NCI-H524 (cell line): Measurements from ENCODE around the gene ERC1.
"Not testable (repeated sequence)": the region's sequence is repeated elsewhere in the genome, so short reads cannot be mapped to it uniquely, and the experiment has no call there.

Experiments used
- DNase-seq, 2 experiments: peaks; one replicate each; lab custom pipeline; 2025; lab: John Stamatoyannopoulos, UW

ERC1 gene

DNA sequence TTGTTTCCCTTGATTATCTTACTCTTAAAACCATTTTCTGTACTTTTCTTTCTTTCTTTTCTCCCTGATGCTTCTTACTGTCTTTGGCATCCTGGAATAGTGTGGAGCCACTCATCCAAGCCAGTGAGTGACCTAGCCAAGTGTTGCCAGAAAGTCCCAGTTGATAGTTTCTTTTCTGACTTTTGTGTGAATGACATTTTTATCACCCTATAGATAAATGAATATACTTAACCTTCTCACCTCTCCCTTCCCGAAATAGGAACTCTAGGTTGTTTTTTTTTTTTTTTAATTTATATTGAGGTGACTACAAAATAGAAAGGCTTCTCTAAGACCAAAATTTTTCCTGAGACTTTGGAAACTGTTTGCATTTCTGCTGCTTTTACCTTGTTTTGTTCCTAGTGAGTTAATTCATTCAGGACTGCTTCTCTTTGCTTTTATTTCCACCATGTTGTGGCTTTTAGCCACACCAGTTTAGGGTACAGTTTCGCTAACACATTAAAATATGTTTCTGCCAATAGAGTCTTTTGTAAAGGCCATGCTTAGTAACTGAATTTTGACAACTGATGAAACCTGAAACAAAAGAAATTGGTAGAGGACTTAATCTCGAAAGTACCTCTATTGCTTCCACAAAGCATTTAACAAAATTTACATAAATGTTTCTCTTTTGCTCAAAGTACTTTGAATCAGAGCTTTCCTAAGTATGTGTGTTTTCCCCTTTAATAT, 194.6 kb downstream of the ERC1 start:
- DNase-seq: no peak

DNA sequence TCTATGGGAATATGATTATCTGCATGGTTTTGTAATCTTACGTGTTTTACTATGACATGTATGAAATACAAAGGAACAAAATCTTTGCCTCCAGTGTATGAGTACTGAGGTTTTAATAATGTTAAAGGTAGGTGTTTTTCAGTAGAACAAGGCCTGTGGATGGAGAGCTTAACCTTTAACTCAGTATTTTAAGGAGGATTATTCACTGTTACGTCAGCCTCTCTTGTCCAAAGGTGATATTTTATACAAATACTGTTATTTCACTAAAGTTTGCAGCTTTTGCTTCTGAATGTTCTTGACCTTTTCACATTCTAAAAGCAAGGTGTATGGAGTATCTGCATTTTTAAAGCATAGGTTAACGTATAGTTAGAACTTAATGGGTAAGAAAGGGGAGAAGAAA, 195.3 kb downstream of the ERC1 start:
- no peak for DNase-seq

DNA sequence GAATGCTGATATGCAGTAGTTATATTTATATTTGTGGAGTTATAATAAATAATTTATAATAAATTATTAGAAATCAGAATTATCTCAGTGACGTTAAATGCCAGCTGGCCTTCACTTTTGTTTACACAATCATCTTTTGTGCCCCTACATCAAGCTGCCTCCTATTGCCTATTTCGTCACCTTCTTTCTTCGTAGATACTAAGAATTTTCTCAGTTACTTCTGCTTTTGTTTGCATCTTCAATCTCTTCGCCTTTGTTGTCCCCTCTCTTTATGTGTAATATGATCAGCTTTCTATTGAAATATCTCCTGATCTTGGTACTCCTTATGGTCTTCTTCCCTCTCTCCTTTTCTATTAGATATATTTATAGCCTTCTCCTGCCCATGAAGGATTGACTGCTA, 197.0 kb downstream of the ERC1 start:
- DNase-seq: no peak

DNA sequence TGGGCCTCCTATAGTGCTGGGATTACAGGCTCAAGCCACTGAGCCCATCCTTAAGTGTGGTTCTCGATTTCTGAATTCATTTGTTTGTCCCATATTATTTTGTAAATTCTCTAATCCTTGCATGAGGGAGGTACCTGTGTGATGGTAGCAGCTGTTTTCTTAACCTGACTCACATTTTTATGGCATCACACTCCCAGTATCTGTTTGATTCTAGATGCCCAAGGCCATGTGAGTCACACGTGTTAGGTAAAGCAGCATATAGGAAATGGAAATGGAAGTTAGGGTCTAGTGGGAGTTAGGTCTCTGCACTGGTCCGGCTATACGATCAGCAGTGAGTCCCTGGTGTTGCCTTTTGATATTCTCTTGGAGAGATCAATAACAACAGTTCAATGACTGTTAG, 198.1 kb downstream of the ERC1 start:
- DNase-seq: no peak

DNA sequence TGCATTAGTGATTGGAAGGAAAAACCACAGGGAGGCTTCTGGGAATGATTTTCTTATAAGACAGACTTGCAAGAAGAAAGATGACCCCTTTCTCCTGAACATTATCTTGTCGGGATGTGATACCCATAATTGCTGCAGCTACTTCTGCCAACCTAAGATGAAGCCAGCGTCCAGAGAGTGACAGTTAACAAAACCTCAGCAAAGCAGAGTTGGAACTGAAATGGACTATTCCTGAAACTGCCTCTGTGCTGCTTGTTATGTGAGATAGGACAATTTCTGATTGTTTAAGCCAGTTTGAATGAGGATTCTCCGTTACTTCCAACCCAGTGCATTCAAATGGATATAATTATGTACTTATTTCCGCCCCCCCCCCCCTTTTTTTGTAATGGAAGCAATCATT, 204.5 kb downstream of the ERC1 start:
- no peak for DNase-seq

DNA sequence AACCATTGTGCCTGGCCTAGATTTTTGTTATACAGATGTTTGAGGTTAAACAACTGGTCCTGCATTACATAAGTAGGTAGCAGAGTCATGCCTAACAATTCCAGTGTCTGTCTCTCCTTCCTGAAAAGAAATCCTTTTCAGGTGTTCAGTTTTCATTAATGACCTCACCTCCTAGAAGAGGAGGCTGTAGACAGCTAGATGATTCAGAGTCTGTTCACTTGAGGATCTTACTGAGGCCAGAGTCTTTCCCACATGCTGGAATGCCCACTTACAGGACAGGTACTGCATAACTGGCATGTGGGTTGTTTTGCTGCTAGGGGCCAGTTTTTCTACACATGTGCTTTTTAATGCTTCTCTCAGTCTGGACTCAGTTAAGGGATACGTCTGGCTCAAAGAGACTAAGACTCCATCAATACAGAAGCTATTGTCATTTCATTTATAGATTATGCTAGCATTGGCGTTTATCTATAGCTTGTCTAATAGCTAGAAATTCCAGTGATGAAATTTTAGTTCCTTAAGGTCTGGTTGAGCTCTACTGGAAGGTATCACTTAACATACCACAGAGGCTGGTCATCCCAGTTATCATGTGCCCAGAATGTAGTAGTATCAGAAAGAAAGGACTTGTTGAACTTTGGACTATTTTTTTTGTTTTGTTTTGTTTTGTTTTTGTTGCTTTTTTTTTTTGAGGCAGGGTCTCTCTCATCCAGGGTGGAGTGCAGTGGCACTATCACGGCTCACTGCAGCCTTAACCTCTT, 206.4 kb downstream of the ERC1 start:
- no peak for DNase-seq

DNA sequence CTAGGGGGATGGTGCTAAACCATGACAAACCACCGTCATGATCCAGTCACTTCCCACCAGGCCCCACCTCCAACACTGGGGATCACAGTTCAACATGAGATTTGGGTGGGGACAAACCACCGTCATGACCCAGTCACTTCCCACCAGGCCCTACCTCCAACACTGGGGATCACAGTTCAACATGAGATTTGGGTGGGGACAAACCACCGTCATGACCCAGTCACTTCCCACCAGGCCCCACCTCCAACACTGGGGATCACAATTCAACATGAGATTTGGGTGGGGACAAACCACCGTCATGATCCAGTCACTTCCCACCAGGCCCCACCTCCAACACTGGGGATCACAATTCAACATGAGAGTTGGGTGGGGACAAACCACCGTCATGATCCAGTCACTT, 207.8 kb downstream of the ERC1 start:
- DNase-seq: not testable (repeated sequence)

DNA sequence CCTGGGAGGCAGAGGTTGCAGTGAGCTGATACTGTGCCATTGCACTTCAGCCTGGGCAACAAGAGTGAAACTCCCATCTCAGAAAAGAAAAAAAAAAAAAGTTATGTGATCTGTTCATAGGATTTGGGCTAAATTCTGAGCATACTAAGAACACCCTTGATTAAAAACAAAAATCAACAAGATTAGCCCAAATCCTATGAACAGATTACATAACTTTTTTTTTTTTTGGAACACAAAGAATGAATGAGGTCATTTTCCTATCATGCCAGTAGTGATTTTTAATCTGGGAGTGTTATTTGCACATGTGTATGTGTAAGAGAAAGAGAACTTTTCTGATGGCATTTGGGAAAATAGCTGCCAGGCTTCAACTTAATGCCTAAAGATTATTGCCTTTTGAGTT, 208.7 kb downstream of the ERC1 start:
- no peak for DNase-seq

DNA sequence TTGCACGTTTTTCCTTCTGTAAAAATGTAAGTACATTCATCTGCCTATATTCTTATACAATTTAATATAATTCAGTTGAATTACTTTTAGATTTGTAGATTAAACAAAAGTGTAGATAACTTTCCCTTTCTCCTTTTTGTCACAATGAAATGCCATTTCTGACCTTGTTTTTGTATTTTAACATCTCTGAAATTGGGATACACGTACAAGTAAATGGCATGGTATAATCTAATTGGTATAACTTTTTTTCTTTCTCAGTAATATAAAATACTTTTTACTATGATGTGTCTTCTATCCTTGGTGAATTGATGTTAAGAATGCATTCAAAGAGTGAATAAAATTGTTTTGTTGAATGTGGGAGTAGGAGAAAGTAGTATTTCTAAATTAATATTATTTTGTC, 210.0 kb downstream of the ERC1 start:
- no peak for DNase-seq

DNA sequence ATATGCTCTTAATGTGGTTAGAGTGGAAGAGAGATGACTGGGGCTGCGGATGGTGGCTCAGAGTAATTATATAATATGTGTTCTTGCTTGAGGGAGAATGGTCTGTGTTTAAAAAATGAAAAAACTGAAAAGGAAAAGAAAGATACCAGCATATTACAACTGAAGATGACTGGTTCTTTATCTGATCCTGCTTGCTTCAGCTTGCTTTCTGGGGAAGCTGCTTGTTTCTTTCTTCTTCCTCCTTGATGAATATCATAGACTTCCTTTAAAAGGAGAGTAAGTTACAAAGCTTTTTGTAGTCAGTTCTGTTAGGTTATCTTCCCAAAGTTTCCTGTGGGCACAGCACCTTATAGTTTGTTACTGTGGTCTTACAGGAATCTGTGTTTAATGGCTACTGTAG, 210.9 kb downstream of the ERC1 start:
- DNase-seq: no peak

DNA sequence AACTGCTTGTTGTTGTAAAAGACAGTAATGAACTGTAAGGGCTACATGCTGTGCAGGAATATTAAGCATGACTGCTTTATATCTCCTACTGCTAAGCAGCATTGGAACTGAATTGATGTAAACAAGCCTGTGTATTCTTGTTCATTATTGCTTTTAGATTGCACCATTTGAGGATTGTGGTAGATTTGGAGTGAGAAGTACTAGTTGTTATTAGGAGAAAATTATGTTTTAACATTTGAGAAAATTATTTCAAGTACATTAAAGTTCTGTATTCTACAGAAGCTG, 212.7 kb downstream of the ERC1 start:
- DNase-seq: no peak

DNA sequence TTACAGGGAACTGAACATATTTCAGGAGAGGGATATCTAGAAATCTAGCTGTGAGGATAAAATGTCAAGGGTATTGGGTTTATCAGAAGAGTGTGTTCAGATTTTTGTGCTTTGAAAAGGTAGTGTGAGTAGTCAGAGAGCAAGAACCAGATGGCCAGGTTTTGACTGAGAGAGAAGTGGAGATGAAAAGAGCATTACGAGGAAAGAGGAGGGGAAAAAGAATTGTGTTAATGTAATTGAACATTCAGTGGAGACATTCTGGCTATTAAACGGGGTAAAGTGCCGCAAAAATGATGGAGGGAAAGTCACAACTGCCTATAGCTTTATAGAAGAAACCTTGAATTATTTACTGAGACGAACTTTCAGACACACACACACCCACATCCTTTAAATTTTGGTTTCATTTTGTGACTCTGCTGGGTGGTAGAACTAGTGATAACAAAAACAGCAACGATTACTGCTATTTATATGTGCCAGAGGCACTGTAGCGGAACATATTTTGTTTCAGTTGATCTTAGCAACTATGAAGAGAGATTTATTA, 213.6 kb downstream of the ERC1 start:
- peak; percentile 33 to 72 for DNase-seq

DNA sequence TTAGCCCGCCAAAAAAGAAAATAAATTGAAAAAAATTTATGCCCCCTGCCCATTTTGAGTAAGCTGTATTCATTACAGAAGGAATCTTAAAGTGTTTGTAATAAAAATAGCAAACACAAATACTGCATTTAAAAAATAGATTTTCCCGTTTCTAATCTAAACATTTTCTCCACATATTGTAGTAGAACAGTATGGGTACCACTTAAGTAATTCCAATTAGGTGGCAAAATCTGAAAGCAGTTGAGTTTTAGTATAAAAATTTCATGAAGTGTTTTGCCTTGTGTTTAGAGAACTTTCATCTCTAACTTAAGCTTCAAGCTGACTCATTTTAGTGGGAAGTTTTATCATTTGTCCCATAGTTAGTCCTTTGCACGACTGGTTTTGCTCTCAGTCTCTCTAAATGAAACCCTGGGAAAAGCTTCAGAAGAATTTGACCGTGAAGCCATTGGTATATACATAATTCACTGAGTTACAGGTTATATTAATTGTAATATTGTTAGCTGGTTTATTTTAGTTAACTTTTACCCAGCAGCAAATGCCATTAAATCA, 214.6 kb downstream of the ERC1 start:
- DNase-seq: no peak

DNA sequence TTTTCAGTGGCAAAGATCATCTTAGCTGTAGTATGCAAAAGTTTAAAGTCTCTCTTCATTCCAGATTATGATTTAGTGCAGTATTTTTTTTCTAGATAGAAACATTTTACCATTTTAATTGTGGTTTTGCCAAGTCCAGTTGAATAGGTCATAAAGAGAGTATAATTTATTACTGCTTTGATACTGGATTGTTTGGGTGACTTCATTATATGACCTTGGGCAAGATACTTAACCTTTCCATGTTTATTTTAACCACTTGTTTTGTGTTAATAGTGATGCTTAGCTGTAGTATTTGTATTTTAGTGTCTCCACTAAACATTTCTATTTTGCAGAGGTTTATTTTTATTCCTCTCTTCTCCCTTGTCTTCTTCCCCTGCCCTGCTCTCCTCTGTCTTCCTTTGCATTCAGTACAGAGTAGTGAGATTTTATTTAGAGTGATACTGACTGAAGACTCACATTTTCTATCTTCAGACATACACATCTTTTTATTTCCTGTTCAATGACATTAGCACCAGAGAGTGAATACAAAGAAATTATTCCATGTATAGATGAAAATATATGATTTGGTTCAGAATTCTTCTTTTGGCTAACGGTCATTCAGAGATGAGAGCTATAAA, 215.2 kb downstream of the ERC1 start:
- DNase-seq: no peak

DNA sequence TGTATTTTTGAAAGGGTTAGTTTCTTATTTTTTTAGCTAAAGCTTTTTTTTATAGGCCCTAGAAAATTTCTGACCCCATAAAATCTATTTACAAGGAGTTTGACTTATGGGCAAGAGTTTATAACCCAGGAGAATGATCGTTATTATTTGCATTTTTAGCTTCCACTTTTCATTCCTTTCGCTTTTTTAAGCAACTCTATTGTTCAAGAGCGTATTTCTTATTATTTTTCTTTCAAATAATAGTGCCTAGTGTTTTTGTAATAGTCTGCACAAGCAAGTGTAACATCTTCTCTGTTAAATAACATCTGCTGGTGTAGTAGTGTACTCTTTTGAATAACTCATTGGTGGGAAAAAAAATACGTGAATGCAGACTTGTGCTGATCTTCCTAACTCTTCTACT, 216.3 kb downstream of the ERC1 start:
- DNase-seq: no peak

DNA sequence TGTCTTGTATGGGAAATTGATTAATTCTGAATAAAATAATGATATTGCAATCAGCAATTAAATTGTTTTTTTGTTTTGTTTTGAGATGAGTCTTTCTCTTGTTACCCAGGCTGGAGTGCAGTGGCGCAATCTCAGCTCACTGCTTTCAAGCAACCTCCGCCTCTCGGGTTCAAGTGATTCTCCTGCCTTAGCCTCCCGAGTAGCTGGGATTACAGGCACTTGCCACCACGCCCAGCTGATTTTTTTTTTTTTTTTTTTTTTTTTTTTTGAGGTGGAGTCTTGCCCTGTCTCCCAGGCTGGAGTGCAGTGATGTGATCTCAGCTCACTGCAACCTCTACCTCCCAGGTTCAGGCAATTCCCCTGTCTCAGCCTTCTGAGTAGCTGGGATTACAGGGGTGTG, 217.7 kb downstream of the ERC1 start:
- not testable (repeated sequence) for DNase-seq

DNA sequence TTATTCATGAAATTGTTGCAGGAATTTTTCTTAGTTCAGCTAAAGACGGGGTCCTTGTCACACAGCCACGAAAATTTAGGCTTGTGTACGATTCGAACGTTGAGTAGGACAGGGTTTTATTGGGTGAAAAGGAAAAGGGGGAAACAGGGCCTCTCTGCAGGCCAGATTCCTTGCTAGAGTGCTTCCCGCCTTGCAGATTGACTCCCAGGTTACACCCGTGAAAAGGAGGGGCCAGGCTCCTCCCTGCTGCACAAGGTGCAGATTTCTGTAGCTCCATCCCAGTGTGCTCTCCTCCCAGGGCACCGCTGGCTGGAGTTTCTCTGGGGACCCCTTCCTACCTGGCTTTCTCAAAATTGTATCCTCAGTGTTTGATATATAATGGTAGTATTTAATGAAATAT, 221.5 kb downstream of the ERC1 start:
- DNase-seq: no peak

DNA sequence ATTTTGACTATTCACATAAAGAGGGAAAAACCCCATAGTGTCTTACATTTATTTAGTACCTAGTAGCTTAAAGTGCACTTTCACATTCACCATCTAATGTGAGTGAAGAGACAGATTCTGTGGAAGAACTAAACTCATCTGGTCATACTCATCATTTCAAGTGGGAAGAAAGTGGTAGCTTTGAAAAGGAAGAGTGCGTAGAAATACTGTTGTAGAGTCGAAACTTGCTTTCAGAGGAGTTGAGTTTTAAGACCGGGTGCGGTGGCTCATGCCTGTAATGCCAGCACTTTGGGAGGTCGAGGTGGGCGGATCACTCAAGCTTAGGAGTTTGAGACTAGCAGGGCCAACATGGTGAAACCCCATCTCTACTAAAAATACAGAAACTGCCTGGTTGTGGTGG, 222.2 kb downstream of the ERC1 start:
- DNase-seq: no peak

DNA sequence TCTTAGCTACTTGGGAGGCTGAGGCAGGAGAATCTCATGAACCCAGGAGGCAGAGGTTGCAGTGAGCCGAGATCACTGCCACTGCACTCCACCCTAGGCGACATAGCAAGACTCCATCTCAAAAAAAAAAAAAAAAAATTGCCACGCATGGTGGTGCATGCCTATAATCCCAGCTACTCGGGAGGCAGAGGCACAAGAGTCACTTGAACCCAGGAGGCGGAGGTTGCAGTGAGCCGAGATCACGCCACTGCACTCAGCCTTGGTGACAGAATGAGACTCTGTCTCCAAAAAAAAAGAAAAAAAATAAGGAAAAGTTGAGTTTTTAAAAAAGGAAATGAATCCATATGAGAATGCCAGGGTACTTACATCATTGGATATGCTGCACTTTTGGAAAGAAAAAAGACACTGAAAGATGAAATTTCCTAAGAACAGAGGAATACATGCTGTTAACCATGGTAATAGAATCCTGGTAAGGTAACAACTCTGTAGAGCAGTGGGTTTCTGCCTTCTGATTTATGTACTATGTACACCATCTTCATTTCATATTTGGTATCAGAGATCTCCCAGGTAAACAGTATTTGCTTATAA, 222.7 kb downstream of the ERC1 start:
- DNase-seq: no peak

DNA sequence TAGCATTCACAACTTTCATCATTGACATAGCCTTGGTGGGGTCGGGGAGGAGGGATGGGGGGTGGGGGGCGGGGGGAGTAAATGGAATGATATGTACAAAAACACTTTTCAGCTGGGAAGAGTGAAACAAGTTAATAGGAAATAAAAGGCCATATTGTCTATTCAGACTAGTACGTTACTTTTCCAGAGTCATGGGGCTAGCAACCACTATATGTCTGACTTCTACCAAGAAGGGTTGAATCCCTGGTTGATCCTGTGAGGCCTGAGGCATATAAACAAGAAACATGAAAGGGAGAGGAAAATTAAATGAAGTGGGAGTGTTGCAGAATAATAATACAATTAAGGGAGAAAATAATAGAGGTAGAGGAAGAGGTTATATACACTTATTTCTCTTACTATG, 225.5 kb downstream of the ERC1 start:
- no peak for DNase-seq

DNA sequence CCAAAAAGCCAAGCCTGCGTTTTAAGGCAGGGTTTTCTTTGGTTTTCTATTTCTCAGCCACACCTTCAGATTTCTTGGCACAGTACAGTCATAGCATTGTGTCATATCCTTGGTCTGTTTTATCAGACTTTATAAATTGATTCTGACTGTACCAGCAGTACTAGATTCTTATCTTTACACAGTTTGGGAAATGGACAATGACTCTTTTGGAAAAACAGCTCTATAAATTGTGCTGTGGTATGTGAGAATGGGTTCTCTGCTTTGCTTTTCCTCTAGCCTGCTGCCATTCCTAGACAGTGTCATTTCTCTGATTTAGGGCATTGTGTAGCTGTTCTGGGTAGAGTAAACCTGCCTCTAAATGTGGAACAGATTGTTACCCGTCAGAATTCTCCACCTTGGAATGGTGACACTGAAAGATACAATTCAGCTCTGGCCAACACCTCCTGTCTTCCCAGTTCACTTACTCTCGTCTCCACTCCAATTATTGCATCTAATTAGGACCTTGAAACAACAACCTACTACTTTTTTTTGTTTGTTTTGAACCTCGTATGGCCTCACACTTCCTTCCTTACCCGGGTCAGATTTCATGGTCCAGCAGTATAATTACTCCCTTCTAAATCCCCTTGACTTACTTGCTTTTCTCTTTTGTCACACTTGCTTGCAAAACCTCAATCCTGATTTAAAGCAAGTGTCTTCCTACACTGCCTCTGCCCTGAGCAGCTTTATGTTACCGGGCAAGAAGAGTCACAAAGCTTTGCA, 226.3 kb downstream of the ERC1 start:
- peak in 1 of 2 experiments; percentile 26 for DNase-seq

DNA sequence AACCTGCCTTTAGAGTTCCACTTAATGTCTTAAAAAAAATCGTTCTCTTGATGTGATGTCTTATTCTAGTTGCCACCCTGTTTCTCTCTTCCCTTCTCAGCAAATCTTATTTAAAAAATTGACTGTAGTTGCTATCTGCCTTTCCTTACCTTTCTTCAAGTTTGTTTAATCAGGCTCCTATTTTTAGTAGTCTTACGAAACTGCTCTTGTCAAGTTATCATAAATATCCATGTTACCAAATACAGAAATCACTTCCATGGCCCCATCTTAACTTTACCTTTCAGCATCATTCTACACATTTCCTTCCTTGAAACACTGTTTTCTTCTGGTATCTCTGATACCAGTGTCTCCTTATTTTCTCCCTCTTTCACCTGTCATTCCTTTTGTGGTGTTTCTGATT, 227.3 kb downstream of the ERC1 start:
- no peak for DNase-seq
